Mammary epithelial cell (primary cell): Measurements from ENCODE around the gene CCDC91.

ENCODE experiments used
- CTCF ChIP-seq, 2 donors: IDR thresholded peaks in 1 of 2; conservative IDR thresholded peaks in 1 of 2; 2 replicates each; pipeline ENCODE4 v1.5.1; 2011 to 2012; ENCODE audit warnings: inconsistent platforms in 2 of 2, low read length in 2 of 2, mild to moderate bottlenecking in 2 of 2, control low read depth in 1 of 2, low read depth in 1 of 2; ENCODE audit not compliant: insufficient read depth in 1 of 2; ENCODE audit errors: extremely low read depth in 1 of 2
- EZH2 ChIP-seq: IDR thresholded peaks from 2 replicates; pipeline ENCODE4 v1.6.1; 2012; ENCODE audit warnings: low read length, inconsistent platforms, borderline replicate concordance

GRCh38 chr12:28500373-28501024 lies 310.2 kb downstream of the CCDC91 start:
- TF ChIP-seq CTCF (conservative IDR thresholded peaks at IDR 0.05 in 1 of 2, IDR thresholded peaks at IDR 0.05 in 1 of 2; ENCODE audit: extremely low read depth in 1 of 2, insufficient read depth in 1 of 2, low read depth in 1 of 2, low read length in 2 of 2) (no peak), EZH2 (no peak)
